Measurements from ENCODE around the gene TRIOBP. TPM values are rescaled to one million over a fixed set of nuclear protein-coding genes. Genes with fewer than 3 reads are reported as not detected.

The TRIOBP gene
- total and polyA plus RNA-seq, 12 donors = 34.7 to 115 (median 82.4) TPM

- 51 to 59% methylated on average over 12 of the region's 12 CpGs for WGBS, 2 donors
- Histone ChIP-seq H3K27me3 (no peaks in the 10 kb centered on the region), H3K36me3 (no peaks in the 10 kb centered on the region), H3K27ac (peak overlapping the region in 9 of 10 donors; percentile 23 to 85 (median 63)), H3K4me3 (peak overlapping the region in 1 of 10 donors; percentile 10), H3K9me3 (no peaks in the 10 kb centered on the region), H3K4me1 (peaks cover 6 to 56% (median 38%) of the 10 kb centered on the region in 9 donors)
- ATAC-seq (peak; percentile 67 to 80 (median 68)), DNase-seq (peak; percentile 78 to 80)
- intact Hi-C loops (cut with DNase I) = no loop called here
- TF ChIP-seq, protein P1, sequence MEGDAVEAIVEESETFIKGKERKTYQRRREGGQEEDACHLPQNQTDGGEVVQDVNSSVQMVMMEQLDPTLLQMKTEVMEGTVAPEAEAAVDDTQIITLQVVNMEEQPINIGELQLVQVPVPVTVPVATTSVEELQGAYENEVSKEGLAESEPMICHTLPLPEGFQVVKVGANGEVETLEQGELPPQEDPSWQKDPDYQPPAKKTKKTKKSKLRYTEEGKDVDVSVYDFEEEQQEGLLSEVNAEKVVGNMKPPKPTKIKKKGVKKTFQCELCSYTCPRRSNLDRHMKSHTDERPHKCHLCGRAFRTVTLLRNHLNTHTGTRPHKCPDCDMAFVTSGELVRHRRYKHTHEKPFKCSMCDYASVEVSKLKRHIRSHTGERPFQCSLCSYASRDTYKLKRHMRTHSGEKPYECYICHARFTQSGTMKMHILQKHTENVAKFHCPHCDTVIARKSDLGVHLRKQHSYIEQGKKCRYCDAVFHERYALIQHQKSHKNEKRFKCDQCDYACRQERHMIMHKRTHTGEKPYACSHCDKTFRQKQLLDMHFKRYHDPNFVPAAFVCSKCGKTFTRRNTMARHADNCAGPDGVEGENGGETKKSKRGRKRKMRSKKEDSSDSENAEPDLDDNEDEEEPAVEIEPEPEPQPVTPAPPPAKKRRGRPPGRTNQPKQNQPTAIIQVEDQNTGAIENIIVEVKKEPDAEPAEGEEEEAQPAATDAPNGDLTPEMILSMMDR (IDR thresholded peaks at IDR 0.05) = peak in 1 of 9 donors; percentile 34
Observed at GRCh38 chr22:37739035-37739434, 42.2 kb downstream of the TRIOBP start.

- Histone ChIP-seq H3K27ac (peak overlapping the region in 9 of 10 donors; percentile 23 to 85 (median 63)), H3K36me3 (no peaks in the 10 kb centered on the region), H3K27me3 (no peaks in the 10 kb centered on the region), H3K4me3 (peak overlapping the region in 1 of 10 donors; percentile 10), H3K9me3 (no peaks in the 10 kb centered on the region), H3K4me1 (peaks cover 6 to 56% (median 39%) of the 10 kb centered on the region in 9 donors)
- WGBS, 2 donors = 81 to 85% methylated on average over 17 of the region's 17 CpGs
- no peak for DNase-seq
- intact Hi-C loops (cut with DNase I) = no loop called here
- TF ChIP-seq, protein P1 (IDR thresholded peaks at IDR 0.05) = no peak
- peak in 3 of 8 donors; percentile 0 to 8 (median 7) for ATAC-seq
Observed at GRCh38 chr22:37739611-37740049, 42.8 kb downstream of the TRIOBP start.

GRCh38 chr22:37740455-37741311 lies 43.8 kb downstream of the TRIOBP start:
- Histone ChIP-seq H3K4me1 (peaks cover 6 to 62% (median 47%) of the 10 kb centered on the region in 9 donors), H3K9me3 (no peaks in the 10 kb centered on the region), H3K27me3 (no peaks in the 10 kb centered on the region), H3K27ac (peak overlapping the region in 8 of 10 donors; percentile 21 to 85 (median 58)), H3K36me3 (no peaks in the 10 kb centered on the region), H3K4me3 (peak overlapping the region in 2 of 10 donors; percentile 7)
- DNase-seq = no peak
- TF ChIP-seq, protein P1 (IDR thresholded peaks at IDR 0.05) = no peak
- peak in 5 of 8 donors; percentile 1 to 19 (median 5) for ATAC-seq
- intact Hi-C loops (cut with DNase I) = no loop called here
- WGBS, 2 donors = 50 to 54% methylated on average over 22 of the region's 22 CpGs

- H3K9me3 ChIP-seq = no peaks in the 10 kb centered on the region
- peak overlapping the region in 8 of 10 donors; percentile 21 to 85 (median 58) for H3K27ac ChIP-seq
- H3K36me3 ChIP-seq = no peaks in the 10 kb centered on the region
- H3K4me3 ChIP-seq = peak overlapping the region in 2 of 10 donors; percentile 7
- peaks cover 6 to 62% (median 47%) of the 10 kb centered on the region in 9 donors for H3K4me1 ChIP-seq
- peak; percentile 76 to 86 for DNase-seq
- intact Hi-C loops (cut with DNase I) = no loop called here
- peak; percentile 43 to 68 (median 58) for ATAC-seq
- no peaks in the 10 kb centered on the region for H3K27me3 ChIP-seq
- WGBS, 2 donors = 28 to 31% methylated on average over 9 of the region's 9 CpGs
- TF ChIP-seq, protein P1 (IDR thresholded peaks at IDR 0.05) = no peak
Observed at GRCh38 chr22:37741312-37741795, 44.5 kb downstream of the TRIOBP start.
